Stomach (tissue), 4 donors: Measurements from ENCODE around the gene ISCA2.

Source experiments
- CTCF ChIP-seq, 7 experiments: fragments of 450-650 bp in 4 of 7; fragments of 200-600 bp in 3 of 7; sonication (generic) in 3 of 7; IDR thresholded peaks; one replicate each; pipeline ENCODE4 v1.5.1; 2016 to 2019; ENCODE audit warnings: antibody characterized with exemption in 7 of 7, control low read depth in 2 of 7, mild to moderate bottlenecking in 1 of 7
- POLR2AphosphoS5 ChIP-seq, 3 donors: sonication (generic); formaldehyde crosslinking; IDR thresholded peaks; one replicate each; pipeline ENCODE4 v1.6.1; 2016; ENCODE audit warnings: antibody characterized with exemption in 3 of 3

GRCh38 chr14:74456684-74457564 is 36.6 kb upstream of the ISCA2 start:
- no peak for TF ChIP-seq CTCF (IDR thresholded peaks at IDR 0.05)
- no peak for TF ChIP-seq POLR2AphosphoS5 (IDR thresholded peaks at IDR 0.05)
